ENCODE measurements around the gene PNMT. TPM values are rescaled to one million over a fixed set of nuclear protein-coding genes. Genes with fewer than 3 reads are reported as not detected.

PNMT gene
- total and polyA plus RNA-seq, 2 of the 13 experiments (the other 11 are each of a cell fraction or from before 2014, with no cell fraction given), result 0.25 TPM; not detected in 1

GRCh38 chr17:39675390-39676082 lies 7.3 kb downstream of the PNMT start (continued):
- TF ChIP-seq SAFB2 (CRISPR knock-in tag; IDR thresholded peaks at IDR 0.05; ENCODE audit: borderline replicate concordance, low read depth) (no peak; the same call in 1 of the 2 replicates), NFKB2 (CRISPR knock-in tag; IDR thresholded peaks at IDR 0.05; ENCODE audit: borderline replicate concordance) (no peak), HNRNPH1 (optimal IDR thresholded peaks at IDR 0.05; ENCODE audit: low read depth, low read length) (no peak), PCBP1 (IDR thresholded peaks at IDR 0.05; ENCODE audit: borderline replicate concordance, low read depth, low read length) (no peak), ZNF207 (IDR thresholded peaks at IDR 0.05; ENCODE audit: borderline replicate concordance) (no peak), ZNF7 (CRISPR knock-in tag; IDR thresholded peaks at IDR 0.05) (no peak), ZNF564 (CRISPR knock-in tag; IDR thresholded peaks at IDR 0.05) (no peak), ZNF230 (CRISPR knock-in tag; IDR thresholded peaks at IDR 0.05) (no peak), TCF7L2 (IDR thresholded peaks at IDR 0.05; ENCODE audit: low read depth, low read length) (no peak), SMYD3 (CRISPR knock-in tag; IDR thresholded peaks at IDR 0.05) (no peak), ZNF570 (CRISPR knock-in tag; IDR thresholded peaks at IDR 0.05; ENCODE audit: borderline replicate concordance) (no peak), POLR2G (IDR thresholded peaks at IDR 0.05; ENCODE audit: low read depth, low read length) (no peak)
- TF ChIP-seq, protein P1, sequence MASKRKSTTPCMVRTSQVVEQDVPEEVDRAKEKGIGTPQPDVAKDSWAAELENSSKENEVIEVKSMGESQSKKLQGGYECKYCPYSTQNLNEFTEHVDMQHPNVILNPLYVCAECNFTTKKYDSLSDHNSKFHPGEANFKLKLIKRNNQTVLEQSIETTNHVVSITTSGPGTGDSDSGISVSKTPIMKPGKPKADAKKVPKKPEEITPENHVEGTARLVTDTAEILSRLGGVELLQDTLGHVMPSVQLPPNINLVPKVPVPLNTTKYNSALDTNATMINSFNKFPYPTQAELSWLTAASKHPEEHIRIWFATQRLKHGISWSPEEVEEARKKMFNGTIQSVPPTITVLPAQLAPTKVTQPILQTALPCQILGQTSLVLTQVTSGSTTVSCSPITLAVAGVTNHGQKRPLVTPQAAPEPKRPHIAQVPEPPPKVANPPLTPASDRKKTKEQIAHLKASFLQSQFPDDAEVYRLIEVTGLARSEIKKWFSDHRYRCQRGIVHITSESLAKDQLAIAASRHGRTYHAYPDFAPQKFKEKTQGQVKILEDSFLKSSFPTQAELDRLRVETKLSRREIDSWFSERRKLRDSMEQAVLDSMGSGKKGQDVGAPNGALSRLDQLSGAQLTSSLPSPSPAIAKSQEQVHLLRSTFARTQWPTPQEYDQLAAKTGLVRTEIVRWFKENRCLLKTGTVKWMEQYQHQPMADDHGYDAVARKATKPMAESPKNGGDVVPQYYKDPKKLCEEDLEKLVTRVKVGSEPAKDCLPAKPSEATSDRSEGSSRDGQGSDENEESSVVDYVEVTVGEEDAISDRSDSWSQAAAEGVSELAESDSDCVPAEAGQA (IDR thresholded peaks at IDR 0.05; ENCODE audit: low read depth), result no peak
- TF ChIP-seq, protein P1 (CRISPR knock-in tag; IDR thresholded peaks at IDR 0.05; ENCODE audit: borderline replicate concordance), result no peak
- TF ChIP-seq, protein P2, sequence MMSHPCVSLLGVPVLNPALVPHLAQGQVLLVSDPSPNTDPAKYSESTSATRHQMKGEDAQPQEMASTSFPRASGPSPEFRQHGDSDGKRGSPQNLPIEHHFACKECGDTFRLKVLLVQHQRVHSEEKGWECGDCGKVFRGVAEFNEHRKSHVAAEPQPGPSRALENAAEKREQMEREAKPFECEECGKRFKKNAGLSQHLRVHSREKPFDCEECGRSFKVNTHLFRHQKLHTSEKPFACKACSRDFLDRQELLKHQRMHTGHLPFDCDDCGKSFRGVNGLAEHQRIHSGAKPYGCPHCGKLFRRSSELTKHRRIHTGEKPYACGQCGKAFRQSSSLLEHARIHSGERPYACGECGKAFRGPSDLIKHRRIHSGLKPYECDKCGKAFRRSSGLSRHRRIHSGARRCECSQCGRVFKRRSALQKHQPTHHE (CRISPR knock-in tag; IDR thresholded peaks at IDR 0.05; ENCODE audit: borderline replicate concordance), result no peak
- TF ChIP-seq, protein P3, sequence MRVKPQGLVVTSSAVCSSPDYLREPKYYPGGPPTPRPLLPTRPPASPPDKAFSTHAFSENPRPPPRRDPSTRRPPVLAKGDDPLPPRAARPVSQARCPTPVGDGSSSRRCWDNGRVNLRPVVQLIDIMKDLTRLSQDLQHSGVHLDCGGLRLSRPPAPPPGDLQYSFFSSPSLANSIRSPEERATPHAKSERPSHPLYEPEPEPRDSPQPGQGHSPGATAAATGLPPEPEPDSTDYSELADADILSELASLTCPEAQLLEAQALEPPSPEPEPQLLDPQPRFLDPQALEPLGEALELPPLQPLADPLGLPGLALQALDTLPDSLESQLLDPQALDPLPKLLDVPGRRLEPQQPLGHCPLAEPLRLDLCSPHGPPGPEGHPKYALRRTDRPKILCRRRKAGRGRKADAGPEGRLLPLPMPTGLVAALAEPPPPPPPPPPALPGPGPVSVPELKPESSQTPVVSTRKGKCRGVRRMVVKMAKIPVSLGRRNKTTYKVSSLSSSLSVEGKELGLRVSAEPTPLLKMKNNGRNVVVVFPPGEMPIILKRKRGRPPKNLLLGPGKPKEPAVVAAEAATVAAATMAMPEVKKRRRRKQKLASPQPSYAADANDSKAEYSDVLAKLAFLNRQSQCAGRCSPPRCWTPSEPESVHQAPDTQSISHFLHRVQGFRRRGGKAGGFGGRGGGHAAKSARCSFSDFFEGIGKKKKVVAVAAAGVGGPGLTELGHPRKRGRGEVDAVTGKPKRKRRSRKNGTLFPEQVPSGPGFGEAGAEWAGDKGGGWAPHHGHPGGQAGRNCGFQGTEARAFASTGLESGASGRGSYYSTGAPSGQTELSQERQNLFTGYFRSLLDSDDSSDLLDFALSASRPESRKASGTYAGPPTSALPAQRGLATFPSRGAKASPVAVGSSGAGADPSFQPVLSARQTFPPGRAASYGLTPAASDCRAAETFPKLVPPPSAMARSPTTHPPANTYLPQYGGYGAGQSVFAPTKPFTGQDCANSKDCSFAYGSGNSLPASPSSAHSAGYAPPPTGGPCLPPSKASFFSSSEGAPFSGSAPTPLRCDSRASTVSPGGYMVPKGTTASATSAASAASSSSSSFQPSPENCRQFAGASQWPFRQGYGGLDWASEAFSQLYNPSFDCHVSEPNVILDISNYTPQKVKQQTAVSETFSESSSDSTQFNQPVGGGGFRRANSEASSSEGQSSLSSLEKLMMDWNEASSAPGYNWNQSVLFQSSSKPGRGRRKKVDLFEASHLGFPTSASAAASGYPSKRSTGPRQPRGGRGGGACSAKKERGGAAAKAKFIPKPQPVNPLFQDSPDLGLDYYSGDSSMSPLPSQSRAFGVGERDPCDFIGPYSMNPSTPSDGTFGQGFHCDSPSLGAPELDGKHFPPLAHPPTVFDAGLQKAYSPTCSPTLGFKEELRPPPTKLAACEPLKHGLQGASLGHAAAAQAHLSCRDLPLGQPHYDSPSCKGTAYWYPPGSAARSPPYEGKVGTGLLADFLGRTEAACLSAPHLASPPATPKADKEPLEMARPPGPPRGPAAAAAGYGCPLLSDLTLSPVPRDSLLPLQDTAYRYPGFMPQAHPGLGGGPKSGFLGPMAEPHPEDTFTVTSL (CRISPR knock-in tag; IDR thresholded peaks at IDR 0.05; ENCODE audit: borderline replicate concordance), result no peak
